WTC11 (cell line): ENCODE data around the gene GLOD5. TPM values are rescaled to one million over a fixed set of nuclear protein-coding genes. Genes with fewer than 3 reads are reported as not detected.

Source experiments
- ATAC-seq: fragments of 200-7000 bp; cut with Tn5 transposase; 2 replicates; pipeline ENCODE4 v1.10.0; 2021; ENCODE audit warnings: mild to moderate bottlenecking, moderate library complexity
- CTCF ChIA-PET: fragments of 300-600 bp; sonication (Branson Sonifier 250); formaldehyde crosslinking; loops from one replicate; lab custom pipeline; 2021; ENCODE audit warnings: antibody characterized with exemption; lab: Charles Lee
- POLR2A ChIA-PET: fragments of 350-600 bp; sonication (Branson Sonifier 250); formaldehyde crosslinking; loops from one replicate; lab custom pipeline; 2021; ENCODE audit warnings: antibody characterized with exemption; lab: Charles Lee
- DNase-seq: peaks from one replicate; pipeline ENCODE4 v3.0.0; 2021; ENCODE audit warnings: low spot score
- H3K27ac Mint-ChIP-seq: 2 replicates; pipeline ENCODE4 v1.8.0; 2021; ENCODE audit warnings: mixed read lengths
- H3K27me3 Mint-ChIP-seq: 2 replicates; pipeline ENCODE4 v1.8.0; 2021; ENCODE audit warnings: low read depth, mild to moderate bottlenecking, moderate library complexity, mixed read lengths
- H3K36me3 Mint-ChIP-seq: 2 replicates; pipeline ENCODE4 v1.8.0; 2021; ENCODE audit warnings: mixed read lengths
- H3K4me1 Mint-ChIP-seq: 2 replicates; pipeline ENCODE4 v1.8.0; 2022; ENCODE audit warnings: mixed read lengths
- H3K4me3 Mint-ChIP-seq: 2 replicates; pipeline ENCODE4 v1.8.0; 2021; ENCODE audit warnings: mild to moderate bottlenecking, moderate library complexity, mixed read lengths
- H3K9me3 Mint-ChIP-seq: 2 replicates; pipeline ENCODE4 v1.8.0; 2021; ENCODE audit warnings: mixed read lengths
- ELF4 ChIP-seq: sonication (generic); formaldehyde crosslinking; IDR thresholded peaks from 2 replicates; pipeline ENCODE4 v1.8.1; 2022; ENCODE audit warnings: low read depth, mild to moderate bottlenecking, moderate library complexity, missing genetic modification reagents
- ETV6 ChIP-seq: sonication (generic); formaldehyde crosslinking; IDR thresholded peaks from 2 replicates; pipeline ENCODE4 v1.8.1; 2022; ENCODE audit warnings: mild to moderate bottlenecking, missing genetic modification reagents
- GRHL2 ChIP-seq: fragments of 250-450 bp; sonication (Bioruptor Pico); IDR thresholded peaks from 2 replicates; pipeline ENCODE4 v1.8.0; 2022; ENCODE audit warnings: mild to moderate bottlenecking, moderate library complexity; ENCODE audit not compliant: insufficient replicate concordance, severe bottlenecking
- HMGA2 ChIP-seq: fragments of 250-450 bp; sonication (Bioruptor Pico); IDR thresholded peaks from 2 replicates; pipeline ENCODE4 v1.4.0; 2021; ENCODE audit warnings: mild to moderate bottlenecking, moderate library complexity
- IRF2 ChIP-seq: sonication (generic); formaldehyde crosslinking; IDR thresholded peaks from 2 replicates; pipeline ENCODE4 v1.8.0; 2022; ENCODE audit warnings: low read depth, missing genetic modification reagents, borderline replicate concordance
- MYBL2 ChIP-seq: sonication (generic); formaldehyde crosslinking; IDR thresholded peaks from 2 replicates; pipeline ENCODE4 v1.8.1; 2023; ENCODE audit warnings: mild to moderate bottlenecking, moderate library complexity, missing genetic modification reagents
- NFATC4 ChIP-seq: fragments of 250-450 bp; sonication (Bioruptor Pico); IDR thresholded peaks from 2 replicates; pipeline ENCODE4 v1.9.0; 2021; ENCODE audit warnings: mild to moderate bottlenecking
- OVOL2 ChIP-seq: fragments of 250-450 bp; sonication (Bioruptor Pico); IDR thresholded peaks from 2 replicates; pipeline ENCODE4 v1.9.0; 2021; ENCODE audit warnings: mild to moderate bottlenecking, borderline replicate concordance
- PRRX2 ChIP-seq: fragments of 250-450 bp; sonication (Bioruptor Pico); IDR thresholded peaks from 2 replicates; pipeline ENCODE4 v1.8.0; 2021; ENCODE audit warnings: mild to moderate bottlenecking
- ZNF219 ChIP-seq: sonication (generic); formaldehyde crosslinking; IDR thresholded peaks from 2 replicates; pipeline ENCODE4 v1.8.0; 2023; ENCODE audit warnings: missing genetic modification reagents, mild to moderate bottlenecking, borderline replicate concordance
- ZNF416 ChIP-seq: fragments of 250-450 bp; sonication (Bioruptor Pico); IDR thresholded peaks from 2 replicates; pipeline ENCODE4 v1.9.0; 2021; ENCODE audit warnings: mild to moderate bottlenecking, inconsistent platforms
- total RNA-seq: library from RNA; stranded (reverse); gene quantifications from 3 replicates; pipeline ENCODE4 v1.2.3, GENCODE V29; 2021
- TF ChIP-seq, protein P1 (sequence below): sonication (generic); formaldehyde crosslinking; IDR thresholded peaks from 2 replicates; pipeline ENCODE4 v1.8.1; 2023; ENCODE audit warnings: mild to moderate bottlenecking, missing genetic modification reagents
- TF ChIP-seq, protein P2 (sequence below): sonication (generic); formaldehyde crosslinking; IDR thresholded peaks from 2 replicates; pipeline ENCODE4 v1.8.0; 2022; ENCODE audit warnings: mild to moderate bottlenecking, missing genetic modification reagents
- TF ChIP-seq, protein P3 (sequence below): sonication (generic); formaldehyde crosslinking; IDR thresholded peaks from 2 replicates; pipeline ENCODE4 v1.8.1; 2022; ENCODE audit warnings: low read depth, missing genetic modification reagents, borderline replicate concordance
- TF ChIP-seq, protein P4 (sequence below): sonication (generic); formaldehyde crosslinking; IDR thresholded peaks from 2 replicates; pipeline ENCODE4 v1.8.0; 2022; ENCODE audit warnings: mild to moderate bottlenecking, missing genetic modification reagents
- TF ChIP-seq, protein P5 (sequence below): sonication (generic); formaldehyde crosslinking; IDR thresholded peaks from 2 replicates; pipeline ENCODE4 v1.8.1; 2022; ENCODE audit warnings: mild to moderate bottlenecking, missing genetic modification reagents, moderate library complexity, borderline replicate concordance
- TF ChIP-seq, protein P6 (sequence below): sonication (generic); formaldehyde crosslinking; IDR thresholded peaks from 2 replicates; pipeline ENCODE4 v1.8.1; 2022; ENCODE audit warnings: low read depth, mild to moderate bottlenecking, moderate library complexity, missing genetic modification reagents, borderline replicate concordance
- TF ChIP-seq, protein P7 (sequence below): fragments of 200-600 bp; IDR thresholded peaks from 2 replicates; pipeline ENCODE4 v1.8.0; 2022; ENCODE audit warnings: antibody characterized with exemption
- TF ChIP-seq, protein P8 (sequence below): sonication (generic); formaldehyde crosslinking; IDR thresholded peaks from 2 replicates; pipeline ENCODE4 v1.8.1; 2022; ENCODE audit warnings: missing genetic modification reagents, borderline replicate concordance
- TF ChIP-seq, protein P9 (sequence below): sonication (generic); formaldehyde crosslinking; IDR thresholded peaks from 2 replicates; pipeline ENCODE4 v1.8.0; 2022; ENCODE audit warnings: mild to moderate bottlenecking, missing genetic modification reagents

GLOD5 gene
- total RNA-seq, 1 experiment from 2014 or later, result not detected

DNA sequence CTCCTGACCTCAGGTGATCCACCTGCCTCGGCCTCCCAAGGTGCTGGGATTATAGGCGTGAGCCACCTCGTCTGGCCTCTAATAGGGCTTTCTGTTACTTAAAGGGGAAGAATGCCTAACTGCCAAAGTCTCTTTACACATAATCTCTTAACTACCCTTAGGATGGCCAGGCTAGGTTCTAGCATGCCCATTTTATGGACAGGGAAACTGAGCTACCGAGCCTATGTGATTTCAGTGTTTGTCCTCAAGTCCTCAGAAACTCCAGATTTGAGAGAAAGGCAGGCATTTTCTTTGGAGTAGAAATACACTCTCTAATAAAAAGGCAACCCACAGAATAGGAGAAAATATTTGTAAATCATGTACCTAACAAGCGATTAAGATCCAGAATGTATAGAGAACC lies 12.4 kb upstream of the GLOD5 start (continued):
- TF ChIP-seq, protein P1, sequence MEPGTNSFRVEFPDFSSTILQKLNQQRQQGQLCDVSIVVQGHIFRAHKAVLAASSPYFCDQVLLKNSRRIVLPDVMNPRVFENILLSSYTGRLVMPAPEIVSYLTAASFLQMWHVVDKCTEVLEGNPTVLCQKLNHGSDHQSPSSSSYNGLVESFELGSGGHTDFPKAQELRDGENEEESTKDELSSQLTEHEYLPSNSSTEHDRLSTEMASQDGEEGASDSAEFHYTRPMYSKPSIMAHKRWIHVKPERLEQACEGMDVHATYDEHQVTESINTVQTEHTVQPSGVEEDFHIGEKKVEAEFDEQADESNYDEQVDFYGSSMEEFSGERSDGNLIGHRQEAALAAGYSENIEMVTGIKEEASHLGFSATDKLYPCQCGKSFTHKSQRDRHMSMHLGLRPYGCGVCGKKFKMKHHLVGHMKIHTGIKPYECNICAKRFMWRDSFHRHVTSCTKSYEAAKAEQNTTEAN (CRISPR knock-in tag), result no peak
- TF ChIP-seq, protein P2, sequence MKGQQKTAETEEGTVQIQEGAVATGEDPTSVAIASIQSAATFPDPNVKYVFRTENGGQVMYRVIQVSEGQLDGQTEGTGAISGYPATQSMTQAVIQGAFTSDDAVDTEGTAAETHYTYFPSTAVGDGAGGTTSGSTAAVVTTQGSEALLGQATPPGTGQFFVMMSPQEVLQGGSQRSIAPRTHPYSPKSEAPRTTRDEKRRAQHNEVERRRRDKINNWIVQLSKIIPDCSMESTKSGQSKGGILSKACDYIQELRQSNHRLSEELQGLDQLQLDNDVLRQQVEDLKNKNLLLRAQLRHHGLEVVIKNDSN, result no peak
- TF ChIP-seq GRHL2, result no peak

DNA sequence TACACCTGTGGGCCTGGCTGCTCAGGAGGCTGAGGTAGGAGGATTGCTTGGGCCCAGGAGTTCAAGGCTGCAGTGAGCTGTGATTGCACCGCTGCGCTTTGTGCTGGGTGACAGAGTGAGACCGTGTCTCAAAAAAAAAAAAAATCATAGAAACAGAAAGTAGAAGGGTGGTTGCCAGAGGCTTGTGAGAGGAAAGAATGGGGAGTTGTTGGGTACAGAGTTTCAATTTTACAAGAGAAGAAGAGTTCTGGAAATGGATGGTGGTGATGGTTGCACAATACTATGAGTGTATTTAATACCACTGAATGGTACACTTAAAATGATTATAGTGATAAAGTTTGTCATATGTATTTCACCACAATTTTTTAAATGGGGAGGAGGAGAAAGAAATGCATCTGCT lies 10.2 kb upstream of the GLOD5 start:
- TF ChIP-seq, protein P3, sequence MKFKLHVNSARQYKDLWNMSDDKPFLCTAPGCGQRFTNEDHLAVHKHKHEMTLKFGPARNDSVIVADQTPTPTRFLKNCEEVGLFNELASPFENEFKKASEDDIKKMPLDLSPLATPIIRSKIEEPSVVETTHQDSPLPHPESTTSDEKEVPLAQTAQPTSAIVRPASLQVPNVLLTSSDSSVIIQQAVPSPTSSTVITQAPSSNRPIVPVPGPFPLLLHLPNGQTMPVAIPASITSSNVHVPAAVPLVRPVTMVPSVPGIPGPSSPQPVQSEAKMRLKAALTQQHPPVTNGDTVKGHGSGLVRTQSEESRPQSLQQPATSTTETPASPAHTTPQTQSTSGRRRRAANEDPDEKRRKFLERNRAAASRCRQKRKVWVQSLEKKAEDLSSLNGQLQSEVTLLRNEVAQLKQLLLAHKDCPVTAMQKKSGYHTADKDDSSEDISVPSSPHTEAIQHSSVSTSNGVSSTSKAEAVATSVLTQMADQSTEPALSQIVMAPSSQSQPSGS (CRISPR knock-in tag), result no peak
- TF ChIP-seq, protein P4, sequence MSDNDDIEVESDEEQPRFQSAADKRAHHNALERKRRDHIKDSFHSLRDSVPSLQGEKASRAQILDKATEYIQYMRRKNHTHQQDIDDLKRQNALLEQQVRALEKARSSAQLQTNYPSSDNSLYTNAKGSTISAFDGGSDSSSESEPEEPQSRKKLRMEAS (CRISPR knock-in tag), result no peak
- TF ChIP-seq IRF2 (CRISPR knock-in tag) (no peak), OVOL2 (no peak), NFATC4 (no peak), ZNF416 (CRISPR knock-in tag) (no peak), PRRX2 (CRISPR knock-in tag) (no peak), ETV6 (CRISPR knock-in tag) (no peak), ELF4 (no peak), HMGA2 (CRISPR knock-in tag) (no peak), MYBL2 (CRISPR knock-in tag) (no peak), ZNF219 (CRISPR knock-in tag) (no peak)
- TF ChIP-seq, protein P5, sequence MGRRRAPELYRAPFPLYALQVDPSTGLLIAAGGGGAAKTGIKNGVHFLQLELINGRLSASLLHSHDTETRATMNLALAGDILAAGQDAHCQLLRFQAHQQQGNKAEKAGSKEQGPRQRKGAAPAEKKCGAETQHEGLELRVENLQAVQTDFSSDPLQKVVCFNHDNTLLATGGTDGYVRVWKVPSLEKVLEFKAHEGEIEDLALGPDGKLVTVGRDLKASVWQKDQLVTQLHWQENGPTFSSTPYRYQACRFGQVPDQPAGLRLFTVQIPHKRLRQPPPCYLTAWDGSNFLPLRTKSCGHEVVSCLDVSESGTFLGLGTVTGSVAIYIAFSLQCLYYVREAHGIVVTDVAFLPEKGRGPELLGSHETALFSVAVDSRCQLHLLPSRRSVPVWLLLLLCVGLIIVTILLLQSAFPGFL (CRISPR knock-in tag), result no peak
- TF ChIP-seq, protein P6, sequence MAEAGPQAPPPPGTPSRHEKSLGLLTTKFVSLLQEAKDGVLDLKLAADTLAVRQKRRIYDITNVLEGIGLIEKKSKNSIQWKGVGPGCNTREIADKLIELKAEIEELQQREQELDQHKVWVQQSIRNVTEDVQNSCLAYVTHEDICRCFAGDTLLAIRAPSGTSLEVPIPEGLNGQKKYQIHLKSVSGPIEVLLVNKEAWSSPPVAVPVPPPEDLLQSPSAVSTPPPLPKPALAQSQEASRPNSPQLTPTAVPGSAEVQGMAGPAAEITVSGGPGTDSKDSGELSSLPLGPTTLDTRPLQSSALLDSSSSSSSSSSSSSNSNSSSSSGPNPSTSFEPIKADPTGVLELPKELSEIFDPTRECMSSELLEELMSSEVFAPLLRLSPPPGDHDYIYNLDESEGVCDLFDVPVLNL (CRISPR knock-in tag), result no peak
- TF ChIP-seq, protein P7, sequence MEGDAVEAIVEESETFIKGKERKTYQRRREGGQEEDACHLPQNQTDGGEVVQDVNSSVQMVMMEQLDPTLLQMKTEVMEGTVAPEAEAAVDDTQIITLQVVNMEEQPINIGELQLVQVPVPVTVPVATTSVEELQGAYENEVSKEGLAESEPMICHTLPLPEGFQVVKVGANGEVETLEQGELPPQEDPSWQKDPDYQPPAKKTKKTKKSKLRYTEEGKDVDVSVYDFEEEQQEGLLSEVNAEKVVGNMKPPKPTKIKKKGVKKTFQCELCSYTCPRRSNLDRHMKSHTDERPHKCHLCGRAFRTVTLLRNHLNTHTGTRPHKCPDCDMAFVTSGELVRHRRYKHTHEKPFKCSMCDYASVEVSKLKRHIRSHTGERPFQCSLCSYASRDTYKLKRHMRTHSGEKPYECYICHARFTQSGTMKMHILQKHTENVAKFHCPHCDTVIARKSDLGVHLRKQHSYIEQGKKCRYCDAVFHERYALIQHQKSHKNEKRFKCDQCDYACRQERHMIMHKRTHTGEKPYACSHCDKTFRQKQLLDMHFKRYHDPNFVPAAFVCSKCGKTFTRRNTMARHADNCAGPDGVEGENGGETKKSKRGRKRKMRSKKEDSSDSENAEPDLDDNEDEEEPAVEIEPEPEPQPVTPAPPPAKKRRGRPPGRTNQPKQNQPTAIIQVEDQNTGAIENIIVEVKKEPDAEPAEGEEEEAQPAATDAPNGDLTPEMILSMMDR, result no peak
- TF ChIP-seq, protein P8, sequence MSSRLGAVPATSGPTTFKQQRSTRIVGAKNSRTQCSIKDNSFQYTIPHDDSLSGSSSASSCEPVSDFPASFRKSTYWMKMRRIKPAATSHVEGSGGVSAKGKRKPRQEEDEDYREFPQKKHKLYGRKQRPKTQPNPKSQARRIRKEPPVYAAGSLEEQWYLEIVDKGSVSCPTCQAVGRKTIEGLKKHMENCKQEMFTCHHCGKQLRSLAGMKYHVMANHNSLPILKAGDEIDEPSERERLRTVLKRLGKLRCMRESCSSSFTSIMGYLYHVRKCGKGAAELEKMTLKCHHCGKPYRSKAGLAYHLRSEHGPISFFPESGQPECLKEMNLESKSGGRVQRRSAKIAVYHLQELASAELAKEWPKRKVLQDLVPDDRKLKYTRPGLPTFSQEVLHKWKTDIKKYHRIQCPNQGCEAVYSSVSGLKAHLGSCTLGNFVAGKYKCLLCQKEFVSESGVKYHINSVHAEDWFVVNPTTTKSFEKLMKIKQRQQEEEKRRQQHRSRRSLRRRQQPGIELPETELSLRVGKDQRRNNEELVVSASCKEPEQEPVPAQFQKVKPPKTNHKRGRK, result no peak
- TF ChIP-seq, protein P9, sequence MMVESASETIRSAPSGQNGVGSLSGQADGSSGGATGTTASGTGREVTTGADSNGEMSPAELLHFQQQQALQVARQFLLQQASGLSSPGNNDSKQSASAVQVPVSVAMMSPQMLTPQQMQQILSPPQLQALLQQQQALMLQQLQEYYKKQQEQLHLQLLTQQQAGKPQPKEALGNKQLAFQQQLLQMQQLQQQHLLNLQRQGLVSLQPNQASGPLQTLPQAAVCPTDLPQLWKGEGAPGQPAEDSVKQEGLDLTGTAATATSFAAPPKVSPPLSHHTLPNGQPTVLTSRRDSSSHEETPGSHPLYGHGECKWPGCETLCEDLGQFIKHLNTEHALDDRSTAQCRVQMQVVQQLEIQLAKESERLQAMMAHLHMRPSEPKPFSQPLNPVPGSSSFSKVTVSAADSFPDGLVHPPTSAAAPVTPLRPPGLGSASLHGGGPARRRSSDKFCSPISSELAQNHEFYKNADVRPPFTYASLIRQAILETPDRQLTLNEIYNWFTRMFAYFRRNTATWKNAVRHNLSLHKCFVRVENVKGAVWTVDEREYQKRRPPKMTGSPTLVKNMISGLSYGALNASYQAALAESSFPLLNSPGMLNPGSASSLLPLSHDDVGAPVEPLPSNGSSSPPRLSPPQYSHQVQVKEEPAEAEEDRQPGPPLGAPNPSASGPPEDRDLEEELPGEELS (CRISPR knock-in tag), result no peak
- TF ChIP-seq, all 79 proteins: peak for 0
- ChIA-PET CTCF (no interaction called here), POLR2A (no interaction called here)
- Mint-ChIP-seq H3K9me3 (no peaks in the 10 kb centered on the region), H3K36me3 (no peaks in the 10 kb centered on the region), H3K4me3 (no peak overlapping the region), H3K27me3 (no peaks in the 10 kb centered on the region), H3K27ac (no peak overlapping the region), H3K4me1 (no peaks in the 10 kb centered on the region)
- no peak for ATAC-seq
- no peak for DNase-seq
